Astrocyte (in vitro differentiated cells and primary cell): ENCODE measurements around the gene LMO1. TPM values are rescaled to one million over a fixed set of nuclear protein-coding genes. Genes with fewer than 3 reads are reported as not detected.

ENCODE experiments used
- DNase-seq: peaks from one replicate; pipeline ENCODE4 v3.0.0-alpha.2; 2010; ENCODE audit warnings: low read depth
- FAIRE-seq: peaks from 2 replicates; lab custom pipeline; 2011; peaks lifted over from hg19 to GRCh38; lab: Jason Lieb, UNC
- H2AFZ ChIP-seq: 2 replicates; pipeline ENCODE4 v1.6.0; 2012; ENCODE audit warnings: low read depth, low read length, inconsistent platforms
- H3K27ac ChIP-seq: 2 replicates; pipeline ENCODE4 v1.5.1; 2011; ENCODE audit warnings: low read depth, low read length, inconsistent platforms
- H3K27me3 ChIP-seq: 2 replicates; pipeline ENCODE4 v1.6.0; 2011; ENCODE audit warnings: low read length, inconsistent platforms; ENCODE audit not compliant: insufficient read depth
- H3K36me3 ChIP-seq: 2 replicates; pipeline ENCODE4 v1.5.1; 2011; ENCODE audit warnings: low read length, inconsistent platforms; ENCODE audit not compliant: insufficient read depth
- H3K4me1 ChIP-seq: 2 replicates; pipeline ENCODE4 v1.5.1; 2011; ENCODE audit warnings: low read length, inconsistent platforms; ENCODE audit not compliant: insufficient read depth
- H3K4me2 ChIP-seq: 2 replicates; pipeline ENCODE4 v1.6.0; 2012; ENCODE audit warnings: low read length, inconsistent platforms
- H3K4me3 ChIP-seq: 2 replicates; pipeline ENCODE4 v1.5.1; 2011; ENCODE audit warnings: low read depth, mild to moderate bottlenecking, low read length, inconsistent platforms; ENCODE audit not compliant: insufficient read depth
- H3K79me2 ChIP-seq: 2 replicates; pipeline ENCODE4 v1.6.0; 2012; ENCODE audit warnings: mild to moderate bottlenecking, low read length, inconsistent platforms; ENCODE audit not compliant: insufficient read depth
- H3K9ac ChIP-seq: 2 replicates; pipeline ENCODE4 v1.6.0; 2012; ENCODE audit warnings: mild to moderate bottlenecking, low read length, inconsistent platforms
- H3K9me3 ChIP-seq: 2 replicates; pipeline ENCODE4 v1.5.1; 2012; ENCODE audit warnings: low read depth, mild to moderate bottlenecking, low read length, inconsistent platforms; ENCODE audit not compliant: insufficient read depth
- H4K20me1 ChIP-seq: 2 replicates; pipeline ENCODE4 v1.6.0; 2012; ENCODE audit warnings: low read length, inconsistent platforms; ENCODE audit not compliant: insufficient read depth
- H3K27ac Mint-ChIP-seq: one replicate; pipeline ENCODE4 v1.8.0; 2021; ENCODE audit warnings: mild to moderate bottlenecking, mixed read lengths; ENCODE audit not compliant: unreplicated experiment
- H3K27me3 Mint-ChIP-seq: one replicate; pipeline ENCODE4 v1.8.0; 2021; ENCODE audit warnings: low read depth, mixed read lengths; ENCODE audit not compliant: unreplicated experiment
- H3K36me3 Mint-ChIP-seq: one replicate; pipeline ENCODE4 v1.8.0; 2021; ENCODE audit warnings: low read depth, mixed read lengths; ENCODE audit not compliant: unreplicated experiment
- H3K4me1 Mint-ChIP-seq: one replicate; pipeline ENCODE4 v1.8.0; 2021; ENCODE audit warnings: low read depth, mixed read lengths; ENCODE audit not compliant: unreplicated experiment
- H3K4me3 Mint-ChIP-seq: one replicate; pipeline ENCODE4 v1.8.0; 2021; ENCODE audit warnings: mild to moderate bottlenecking, moderate library complexity, mixed read lengths; ENCODE audit not compliant: unreplicated experiment
- H3K9me3 Mint-ChIP-seq: one replicate; pipeline ENCODE4 v1.8.0; 2021; ENCODE audit warnings: mild to moderate bottlenecking, mixed read lengths; ENCODE audit not compliant: unreplicated experiment
- CTCF ChIP-seq: IDR thresholded peaks from 2 replicates; pipeline ENCODE4 v1.5.1; 2011; ENCODE audit warnings: low read depth, mild to moderate bottlenecking, inconsistent platforms, low read length, moderate library complexity; ENCODE audit not compliant: insufficient read depth
- EZH2 ChIP-seq: IDR thresholded peaks from 2 replicates; pipeline ENCODE4 v1.6.1; 2012; ENCODE audit warnings: mild to moderate bottlenecking, low read length, inconsistent platforms; ENCODE audit not compliant: insufficient read depth
- total RNA-seq: library from RNA; stranded (reverse); gene quantifications from 2 replicates; pipeline ENCODE4 v1.2.1, GENCODE V29; 2021

LMO1 gene
- total RNA-seq, 1 donor from 2014 or later: 1.5 TPM

- TF ChIP-seq CTCF (no peak), EZH2 (no peak)
- peaks cover 34% of the 10 kb centered on the region for H3K27me3 ChIP-seq
These were observed 3.3 kb downstream of the LMO1 start for GRCh38 chr11:8260202-8260966.

GRCh38 chr11:8259306-8259959 is 4.2 kb downstream of the LMO1 start:
- Histone ChIP-seq H3K4me1 (peaks cover 15% of the 10 kb centered on the region), H3K9ac (no peak overlapping the region), H3K79me2 (no peaks in the 10 kb centered on the region), H3K4me2 (peak overlapping the region; percentile 13), H4K20me1 (no peaks in the 10 kb centered on the region), H3K9me3 (no peaks in the 10 kb centered on the region), H3K27me3 (peaks cover 27% of the 10 kb centered on the region), H3K27ac (no peak overlapping the region), H2AFZ (no peak overlapping the region), H3K4me3 (no peak overlapping the region), H3K36me3 (no peaks in the 10 kb centered on the region)
- TF ChIP-seq EZH2 (no peak), CTCF (no peak)
- Mint-ChIP-seq H3K36me3 (no peaks in the 10 kb centered on the region), H3K4me3 (no peak overlapping the region), H3K9me3 (peaks cover 2% of the 10 kb centered on the region), H3K27me3 (peaks cover 81% of the 10 kb centered on the region), H3K27ac (no peak overlapping the region), H3K4me1 (peaks cover 6% of the 10 kb centered on the region)
- FAIRE-seq: no peak
- DNase-seq: no peak

More at GRCh38 chr11:8260202-8260966, 3.3 kb downstream of the LMO1 start:
- H4K20me1 ChIP-seq: no peaks in the 10 kb centered on the region
- DNase-seq (no peak), FAIRE-seq (no peak)
- peaks cover 15% of the 10 kb centered on the region for H3K4me1 ChIP-seq
- no peak overlapping the region for H3K27ac ChIP-seq
- Mint-ChIP-seq H3K36me3 (no peaks in the 10 kb centered on the region), H3K4me1 (peaks cover 6% of the 10 kb centered on the region), H3K27me3 (peaks cover 82% of the 10 kb centered on the region), H3K27ac (no peak overlapping the region), H3K9me3 (peaks cover 2% of the 10 kb centered on the region), H3K4me3 (no peak overlapping the region)
- H3K4me2 ChIP-seq: no peak overlapping the region
- H2AFZ ChIP-seq: no peak overlapping the region
- no peaks in the 10 kb centered on the region for H3K9me3 ChIP-seq
- H3K36me3 ChIP-seq: no peaks in the 10 kb centered on the region
- H3K79me2 ChIP-seq: no peaks in the 10 kb centered on the region
- no peak overlapping the region for H3K9ac ChIP-seq
- no peak overlapping the region for H3K4me3 ChIP-seq

GRCh38 chr11:8258784-8259183 is 4.9 kb downstream of the LMO1 start:
- Histone ChIP-seq H3K4me1 (peaks cover 15% of the 10 kb centered on the region), H3K9ac (no peak overlapping the region), H3K4me2 (peak overlapping the region; percentile 13), H3K79me2 (no peaks in the 10 kb centered on the region), H3K36me3 (no peaks in the 10 kb centered on the region), H3K27ac (no peak overlapping the region), H4K20me1 (no peaks in the 10 kb centered on the region), H3K27me3 (peaks cover 23% of the 10 kb centered on the region), H3K9me3 (no peaks in the 10 kb centered on the region), H2AFZ (no peak overlapping the region), H3K4me3 (no peak overlapping the region)
- Mint-ChIP-seq H3K4me1 (peaks cover 2% of the 10 kb centered on the region), H3K4me3 (no peak overlapping the region), H3K27me3 (peaks cover 79% of the 10 kb centered on the region), H3K27ac (no peak overlapping the region), H3K9me3 (peaks cover 2% of the 10 kb centered on the region), H3K36me3 (no peaks in the 10 kb centered on the region)
- TF ChIP-seq CTCF (no peak), EZH2 (no peak)
- peak; percentile 77 for DNase-seq
- no peak for FAIRE-seq
